Vagina (tissue), 2 donors: Measurements from ENCODE around the gene CETP. TPM values are rescaled to one million over a fixed set of nuclear protein-coding genes. Genes with fewer than 3 reads are reported as not detected.

Experiments used
- DNase-seq, 2 donors: peaks; one replicate each; pipeline ENCODE4 v3.0.0-alpha.2; 2017; ENCODE audit errors: extremely low spot score in 2 of 2
- H3K27ac ChIP-seq: fragments of 200-600 bp; sonication (generic); one replicate; pipeline ENCODE4 v1.5.1; 2019
- H3K27me3 ChIP-seq: fragments of 200-600 bp; sonication (generic); one replicate; pipeline ENCODE4 v1.5.1; 2019
- H3K36me3 ChIP-seq, 2 donors: fragments of 200-600 bp; sonication (generic); one replicate each; pipeline ENCODE4 v1.5.1; 2017 to 2019
- H3K4me1 ChIP-seq: fragments of 200-600 bp; sonication (generic); one replicate; pipeline ENCODE4 v1.5.1; 2019
- H3K4me3 ChIP-seq, 2 donors: fragments of 200-600 bp; sonication (generic); 1 replicate in 1 of 2; 2 replicates in 1 of 2; pipeline ENCODE4 v1.5.1; 2016 to 2019
- H3K9me3 ChIP-seq: fragments of 200-600 bp; sonication (generic); one replicate; pipeline ENCODE4 v1.5.1; 2019
- CTCF ChIP-seq, 3 experiments: fragments of 450-650 bp in 2 of 3; fragments of 200-600 bp in 1 of 3; sonication (generic) in 1 of 3; IDR thresholded peaks; one replicate each; pipeline ENCODE4 v1.5.1; 2017 to 2019; ENCODE audit warnings: antibody characterized with exemption in 3 of 3, mild to moderate bottlenecking in 2 of 3, moderate library complexity in 2 of 3
- POLR2A ChIP-seq, 2 donors: fragments of 450-650 bp; IDR thresholded peaks; one replicate each; pipeline ENCODE4 v1.6.1; 2017; ENCODE audit warnings: antibody characterized with exemption in 2 of 2, mild to moderate bottlenecking in 2 of 2, moderate library complexity in 2 of 2
- POLR2AphosphoS5 ChIP-seq, 2 donors: sonication (generic); formaldehyde crosslinking; IDR thresholded peaks; one replicate each; pipeline ENCODE4 v1.9.0; 2017; ENCODE audit warnings: antibody characterized with exemption in 2 of 2, mild to moderate bottlenecking in 2 of 2, low read depth in 1 of 2; ENCODE audit not compliant: insufficient read depth in 1 of 2
- intact Hi-C: fragments of 100-400 bp; cut with DNase I; formaldehyde crosslinking; loops from one replicate; pipeline ENCODE4 v1.15.1; 2023
- total RNA-seq: library from RNA; depleted of rRNA; stranded (reverse); fragments of >200 nt; gene quantifications from one replicate; pipeline ENCODE4 v1.2.3, GENCODE V29; 2016

Gene CETP
- total RNA-seq, 1 donor from 2014 or later, result not detected

- TF ChIP-seq POLR2AphosphoS5 (IDR thresholded peaks at IDR 0.05; ENCODE audit: insufficient read depth in 1 of 2, low read depth in 1 of 2), result no peak
- TF ChIP-seq CTCF (IDR thresholded peaks at IDR 0.05), result no peak
- TF ChIP-seq POLR2A (IDR thresholded peaks at IDR 0.05), result no peak
- H3K4me1 ChIP-seq, result no peaks in the 10 kb centered on the region
- intact Hi-C loops, result no loop called here
These were observed 67.7 kb downstream of the CETP start for GRCh38 chr16:57029161-57030160.

GRCh38 chr16:57030346-57030902, 68.7 kb downstream of the CETP start:
- Histone ChIP-seq H3K9me3 (no peaks in the 10 kb centered on the region), H3K27ac (no peak overlapping the region), H3K4me3 (no peak overlapping the region), H3K36me3 (peaks cover 0 to 24% of the 10 kb centered on the region in 2 donors), H3K27me3 (no peaks in the 10 kb centered on the region), H3K4me1 (no peaks in the 10 kb centered on the region)
- DNase-seq, result no peak
- intact Hi-C loops, result no loop called here
- TF ChIP-seq POLR2AphosphoS5 (IDR thresholded peaks at IDR 0.05; ENCODE audit: insufficient read depth in 1 of 2, low read depth in 1 of 2) (no peak), POLR2A (IDR thresholded peaks at IDR 0.05) (no peak), CTCF (IDR thresholded peaks at IDR 0.05) (no peak)

More at GRCh38 chr16:57029161-57030160, 67.7 kb downstream of the CETP start:
- Histone ChIP-seq H3K27ac (no peak overlapping the region), H3K9me3 (no peaks in the 10 kb centered on the region), H3K27me3 (no peaks in the 10 kb centered on the region), H3K36me3 (peaks cover 0 to 16% of the 10 kb centered on the region in 2 donors), H3K4me3 (no peak overlapping the region)
- DNase-seq, result no peak

GRCh38 chr16:57031156-57031555, 69.4 kb downstream of the CETP start:
- TF ChIP-seq CTCF (IDR thresholded peaks at IDR 0.05), result no peak
- TF ChIP-seq POLR2AphosphoS5 (IDR thresholded peaks at IDR 0.05; ENCODE audit: insufficient read depth in 1 of 2, low read depth in 1 of 2), result no peak
- no peak for TF ChIP-seq POLR2A (IDR thresholded peaks at IDR 0.05)
- peaks cover 0 to 24% of the 10 kb centered on the region in 2 donors for H3K36me3 ChIP-seq
- no peaks in the 10 kb centered on the region for H3K9me3 ChIP-seq
- no peak overlapping the region for H3K27ac ChIP-seq
- DNase-seq, result no peak
- H3K27me3 ChIP-seq, result no peaks in the 10 kb centered on the region
- H3K4me1 ChIP-seq, result no peaks in the 10 kb centered on the region
- H3K4me3 ChIP-seq, result no peak overlapping the region
- intact Hi-C loops, result no loop called here

- peaks cover 0 to 30% of the 10 kb centered on the region in 2 donors for H3K36me3 ChIP-seq
- H3K27me3 ChIP-seq, result no peaks in the 10 kb centered on the region
- no peaks in the 10 kb centered on the region for H3K9me3 ChIP-seq
- no peak for DNase-seq
- no peak overlapping the region for H3K4me3 ChIP-seq
- no peaks in the 10 kb centered on the region for H3K4me1 ChIP-seq
- no peak overlapping the region for H3K27ac ChIP-seq
- intact Hi-C loops, result no loop called here
- TF ChIP-seq CTCF (IDR thresholded peaks at IDR 0.05), result no peak
- TF ChIP-seq POLR2A (IDR thresholded peaks at IDR 0.05), result no peak
- TF ChIP-seq POLR2AphosphoS5 (IDR thresholded peaks at IDR 0.05; ENCODE audit: insufficient read depth in 1 of 2, low read depth in 1 of 2), result no peak
These were observed 70.6 kb downstream of the CETP start for GRCh38 chr16:57032346-57032745.
